GM21737 (cell line): ENCODE results near the gene PPP1R10.
"Not testable (repeated sequence)": the region's sequence is repeated elsewhere in the genome, so short reads cannot be mapped to it uniquely, and the experiment has no call there.

Source experiments
- ATAC-seq: cut with Tn5 transposase; IDR thresholded peaks from one replicate; pipeline ENCODE4 v1.9.1; 2021; ENCODE audit warnings: mild to moderate bottlenecking, moderate library complexity; ENCODE audit not compliant: unreplicated experiment

Gene PPP1R10

GRCh38 chr6:30616811-30617564 is at the start of gene PPP1R10:
Gene PPP1R10 (minus strand): TSS chr6:30617243. CDS start chr6:30609944, 7,299 bp downstream.
- ATAC-seq: peak; percentile 71

- not testable (repeated sequence) for ATAC-seq
Observed at GRCh38 chr6:30666300-30666699, 49.3 kb upstream of the PPP1R10 start.

DNA sequence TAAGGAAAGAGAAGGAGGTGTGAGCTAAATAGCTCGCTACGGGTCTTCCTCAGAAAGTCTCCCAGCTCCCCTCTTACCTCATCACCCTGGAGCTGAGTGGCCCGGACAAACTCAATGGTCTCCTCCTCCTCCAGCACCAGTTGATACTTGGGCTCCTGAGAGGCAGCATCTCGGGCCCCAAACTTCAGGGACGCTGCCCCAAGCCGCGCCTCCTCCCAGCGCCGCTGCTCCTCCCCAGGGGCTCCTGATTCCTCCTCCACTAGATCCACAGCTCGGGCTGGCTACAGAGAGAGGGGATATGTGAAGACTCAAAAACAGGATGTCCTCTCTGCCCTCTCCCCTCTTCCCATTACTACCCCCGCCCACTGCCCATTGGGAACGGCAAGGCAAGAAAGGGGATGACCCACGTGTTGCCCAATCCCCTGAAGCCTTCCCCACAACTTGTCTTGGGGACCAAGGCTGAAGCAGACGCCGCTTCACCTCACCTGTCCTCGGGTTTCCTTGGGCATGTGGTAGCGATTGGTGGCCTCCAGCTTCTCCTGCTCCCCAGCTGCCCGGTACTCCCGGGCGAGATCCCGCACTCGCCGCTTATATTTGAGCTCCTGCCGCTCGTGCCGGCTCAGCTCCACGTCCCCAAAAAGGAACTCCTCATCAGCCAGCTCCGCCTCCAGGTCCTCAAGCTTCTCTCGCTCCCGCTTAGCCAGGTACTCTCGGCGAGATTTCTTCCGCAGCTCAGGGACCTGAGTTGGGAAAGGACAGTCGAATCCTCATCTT is 48.1 kb upstream of the PPP1R10 start:
- no peak for ATAC-seq

DNA sequence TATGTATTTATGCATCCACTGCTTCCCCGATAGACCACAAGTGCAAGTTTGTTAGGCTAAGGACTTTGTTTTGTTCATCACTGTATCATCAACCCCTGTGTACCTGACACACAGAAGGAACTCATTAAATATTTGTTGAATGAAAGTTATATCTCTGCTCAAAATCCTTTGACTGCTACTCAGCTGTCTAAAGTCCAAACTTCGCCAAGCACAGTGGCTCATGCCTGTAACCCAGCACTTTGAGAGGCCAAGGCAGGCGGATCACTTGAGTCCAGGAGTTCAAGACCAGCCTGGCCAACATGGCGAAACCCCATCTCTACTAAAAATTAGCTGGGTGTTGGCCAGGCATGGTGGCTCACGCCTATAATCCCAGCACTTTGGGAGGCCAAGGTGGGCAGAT is 40.9 kb upstream of the PPP1R10 start:
- not testable (repeated sequence) for ATAC-seq

- no peak for ATAC-seq
Observed at GRCh38 chr6:30657454-30657853, 40.4 kb upstream of the PPP1R10 start.

GRCh38 chr6:30656513-30656912 is 39.5 kb upstream of the PPP1R10 start:
- no peak for ATAC-seq

- ATAC-seq: no peak
Observed at GRCh38 chr6:30655743-30656094, 38.7 kb upstream of the PPP1R10 start.

DNA sequence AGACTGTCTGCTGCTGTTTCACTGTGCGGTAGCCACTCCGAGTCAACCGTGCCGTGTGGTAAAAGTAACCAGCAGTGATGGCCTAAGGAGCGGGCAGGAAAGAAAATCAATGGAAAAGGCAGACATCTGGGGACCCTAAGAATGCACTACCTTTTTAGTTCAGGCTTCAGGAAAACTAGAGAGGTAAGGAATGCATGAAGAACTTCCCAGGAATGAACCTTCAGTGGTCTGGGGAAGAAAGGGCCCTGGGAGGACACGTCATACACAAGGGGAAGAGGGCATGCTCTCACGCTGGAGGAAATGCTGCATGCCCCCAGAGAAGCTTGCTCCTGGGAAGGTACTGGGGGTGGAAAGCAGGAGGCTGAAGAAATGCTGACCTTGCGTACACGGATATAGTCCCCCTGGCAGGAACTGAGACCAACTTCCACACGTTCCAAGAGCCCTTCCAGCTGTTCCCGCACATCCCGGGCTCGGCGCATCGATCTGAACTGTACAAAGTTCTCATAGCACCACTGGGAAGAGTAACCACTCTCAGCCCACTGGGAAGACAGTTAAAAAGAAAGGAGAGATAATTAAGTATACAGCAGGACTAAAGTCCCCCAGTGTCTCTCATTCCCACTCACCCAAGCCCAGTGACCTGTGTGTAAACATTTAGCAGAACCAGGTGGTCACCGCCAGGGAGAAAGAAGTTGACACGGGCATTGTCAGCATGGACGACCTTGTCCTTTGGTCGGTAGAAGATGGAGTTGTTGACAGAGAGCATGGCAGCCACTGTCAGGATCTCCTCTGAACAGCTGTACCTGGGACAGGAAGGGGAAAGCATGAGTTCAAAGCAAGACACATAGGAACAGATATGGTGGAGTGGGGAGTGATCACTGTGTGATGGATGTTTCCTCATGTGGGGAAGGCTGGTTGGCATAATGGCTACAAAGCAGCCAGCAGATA is 38.0 kb upstream of the PPP1R10 start:
- no peak for ATAC-seq

- no peak for ATAC-seq
Observed at GRCh38 chr6:30651143-30651542, 34.1 kb upstream of the PPP1R10 start.

DNA sequence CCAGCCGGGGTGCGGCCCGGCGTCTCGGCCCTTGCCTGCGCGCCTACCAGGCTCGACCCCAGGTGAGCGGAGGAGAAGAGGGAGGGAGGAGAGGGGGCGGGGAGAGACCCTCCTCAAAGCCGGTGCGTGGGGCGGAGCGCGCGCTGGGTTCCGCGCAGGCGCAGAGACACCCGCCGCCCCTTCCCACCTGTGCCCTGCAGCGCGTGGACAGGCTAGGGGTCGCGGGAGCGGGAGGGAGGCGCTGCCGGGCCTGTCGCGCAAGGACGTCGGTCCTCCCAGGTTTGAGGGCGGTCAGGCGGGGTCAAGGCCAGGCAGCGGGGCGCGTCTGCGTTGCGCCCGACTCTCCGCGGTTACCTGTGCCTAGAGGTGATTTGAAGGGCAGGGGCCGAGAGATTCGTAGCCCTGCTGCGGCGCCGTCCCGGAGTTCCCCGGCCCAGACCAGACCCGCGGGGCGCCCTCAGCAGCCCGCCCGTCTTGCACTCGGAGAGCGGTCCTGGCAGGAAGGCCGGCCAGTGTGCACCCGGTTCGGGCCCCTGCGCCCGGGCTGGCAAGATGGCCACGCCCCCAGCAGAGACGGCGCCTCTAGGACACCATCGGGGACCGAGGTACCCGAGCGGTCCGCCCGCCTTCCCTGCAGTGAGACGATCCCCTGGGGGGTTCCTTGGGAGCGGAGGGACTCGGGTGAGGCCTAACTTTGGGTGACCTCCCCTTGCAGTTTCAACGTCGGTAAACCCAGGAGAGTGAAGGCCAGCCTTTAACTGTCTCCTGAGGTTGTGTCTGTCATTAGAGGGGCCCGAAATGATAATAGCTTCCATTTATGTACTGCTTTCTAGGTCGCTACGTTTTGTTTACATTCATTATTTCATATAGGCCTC is 30.4 kb upstream of the PPP1R10 start:
- peak; percentile 57 for ATAC-seq

- ATAC-seq: peak; percentile 41
Observed at GRCh38 chr6:30646450-30647241, 29.6 kb upstream of the PPP1R10 start, which contains the start of gene C6orf136. Gene C6orf136 (plus strand): TSS chr6:30647133. CDS start chr6:30647232, 99 bp downstream.

DNA sequence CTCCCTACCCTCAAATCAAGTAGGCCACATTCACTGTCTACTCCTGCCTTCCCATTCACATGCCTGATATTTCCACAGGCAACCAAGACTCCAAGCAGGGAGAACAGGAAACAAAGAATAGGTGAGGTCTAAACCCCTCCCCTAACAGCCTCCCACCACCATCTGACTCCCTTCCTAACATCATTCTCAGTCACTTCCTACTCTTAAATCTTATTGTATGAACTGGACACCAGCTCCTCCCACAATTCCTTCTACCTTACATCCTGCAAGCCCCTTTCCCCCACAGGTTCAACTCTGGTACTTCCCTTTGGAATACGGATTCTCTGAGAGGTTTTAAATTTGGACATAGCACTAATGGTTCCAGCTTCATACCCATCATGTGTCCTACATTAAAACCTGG is 28.9 kb upstream of the PPP1R10 start:
- ATAC-seq: no peak

DNA sequence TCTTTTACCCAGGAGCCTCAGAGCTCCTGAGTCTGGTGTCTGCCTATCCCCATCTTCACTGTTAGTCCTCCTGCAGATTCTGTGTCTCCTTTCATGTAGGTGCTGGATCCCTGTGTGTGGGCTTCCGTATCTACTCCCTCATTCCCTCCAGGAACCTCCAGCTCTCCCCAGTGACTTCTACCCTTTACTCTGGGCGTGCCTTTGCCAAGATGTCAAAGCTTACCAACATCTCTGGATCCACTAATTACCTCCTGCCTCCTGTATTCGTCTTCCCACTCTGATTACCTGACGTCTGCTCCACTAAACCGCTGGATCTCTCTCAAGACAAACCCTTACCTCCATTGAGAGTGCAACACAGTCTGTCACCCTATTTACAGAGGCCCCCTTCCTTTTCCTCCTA is 27.7 kb upstream of the PPP1R10 start:
- ATAC-seq: no peak

DNA sequence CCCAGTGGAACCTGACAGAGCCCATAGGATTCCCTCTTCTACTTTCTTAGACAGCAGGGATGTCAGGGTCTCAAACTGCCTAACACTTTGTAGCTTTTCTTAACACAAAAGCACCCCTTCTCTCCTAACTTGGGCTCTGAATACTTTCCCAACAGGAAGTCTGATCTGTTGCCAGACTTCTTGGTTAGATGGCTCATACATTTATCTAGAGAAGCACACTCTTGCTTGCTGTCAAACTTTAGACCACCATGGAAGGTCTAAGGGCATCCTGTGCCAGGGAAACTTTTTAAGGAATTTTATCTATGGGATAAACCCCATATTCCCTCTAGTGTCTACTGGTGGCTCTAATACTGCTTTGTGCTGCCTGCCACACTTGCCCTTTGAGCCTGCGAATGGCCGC is 26.6 kb upstream of the PPP1R10 start:
- no peak for ATAC-seq

GRCh38 chr6:30641048-30641447 is 24.0 kb upstream of the PPP1R10 start:
- ATAC-seq: no peak

DNA sequence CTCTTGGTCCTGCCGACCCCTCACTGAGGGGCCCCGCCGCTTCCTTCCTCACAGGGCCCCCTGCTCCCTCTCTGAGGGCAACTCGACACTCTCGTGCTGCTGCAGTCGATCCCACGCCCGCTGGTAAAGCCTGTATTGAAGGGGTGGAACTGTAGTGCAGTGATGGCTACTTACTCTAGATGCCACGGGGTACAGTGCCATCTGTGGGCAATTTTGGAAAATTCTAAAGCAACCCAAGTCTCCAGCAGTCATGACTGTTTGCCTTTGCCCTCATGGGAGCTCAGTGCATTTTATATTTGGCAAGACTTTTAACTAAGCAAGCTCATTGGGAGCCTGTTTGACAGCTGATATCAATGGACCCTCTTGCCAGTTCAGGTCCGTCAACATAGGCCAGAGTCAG is 23.4 kb upstream of the PPP1R10 start:
- no peak for ATAC-seq

- ATAC-seq: no peak
Observed at GRCh38 chr6:30635834-30636233, 18.8 kb upstream of the PPP1R10 start.

GRCh38 chr6:30626484-30627366 is 9.7 kb upstream of the PPP1R10 start, which contains the start of gene ATAT1:
Gene ATAT1 (plus strand): TSS chr6:30626874.
- peak; percentile 84 for ATAC-seq
